HG03469 (cell line): Measurements from ENCODE around the gene HEXA.
A peak's percentile ranks its signal among the peaks of the same experiment; 100 is the strongest.

Experiments used
- ATAC-seq: cut with Tn5 transposase; IDR thresholded peaks from one replicate; pipeline ENCODE4 v1.9.1; 2021; ENCODE audit warnings: mild to moderate bottlenecking, moderate library complexity, moderate number of reproducible peaks; ENCODE audit not compliant: unreplicated experiment

Gene HEXA

DNA sequence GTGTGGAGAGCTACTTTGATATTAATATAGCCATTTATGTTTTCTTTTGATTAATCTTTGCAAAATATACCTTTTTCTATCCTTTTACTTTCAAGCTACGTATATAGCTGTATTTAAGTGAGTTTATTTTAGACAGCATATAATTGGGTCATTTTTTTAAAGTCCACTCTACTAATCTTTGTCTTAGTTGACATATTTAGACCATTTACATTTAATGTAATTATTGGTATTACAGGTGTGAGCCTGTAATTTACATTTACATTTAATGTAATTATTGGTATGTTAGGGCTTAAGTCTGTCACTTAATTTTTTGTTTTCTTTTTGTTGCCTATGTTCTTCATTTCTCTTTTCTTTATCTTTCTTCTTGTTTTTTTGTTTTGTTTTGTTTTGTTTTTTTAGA lies 52.1 kb downstream of the HEXA start:
- no peak for ATAC-seq

DNA sequence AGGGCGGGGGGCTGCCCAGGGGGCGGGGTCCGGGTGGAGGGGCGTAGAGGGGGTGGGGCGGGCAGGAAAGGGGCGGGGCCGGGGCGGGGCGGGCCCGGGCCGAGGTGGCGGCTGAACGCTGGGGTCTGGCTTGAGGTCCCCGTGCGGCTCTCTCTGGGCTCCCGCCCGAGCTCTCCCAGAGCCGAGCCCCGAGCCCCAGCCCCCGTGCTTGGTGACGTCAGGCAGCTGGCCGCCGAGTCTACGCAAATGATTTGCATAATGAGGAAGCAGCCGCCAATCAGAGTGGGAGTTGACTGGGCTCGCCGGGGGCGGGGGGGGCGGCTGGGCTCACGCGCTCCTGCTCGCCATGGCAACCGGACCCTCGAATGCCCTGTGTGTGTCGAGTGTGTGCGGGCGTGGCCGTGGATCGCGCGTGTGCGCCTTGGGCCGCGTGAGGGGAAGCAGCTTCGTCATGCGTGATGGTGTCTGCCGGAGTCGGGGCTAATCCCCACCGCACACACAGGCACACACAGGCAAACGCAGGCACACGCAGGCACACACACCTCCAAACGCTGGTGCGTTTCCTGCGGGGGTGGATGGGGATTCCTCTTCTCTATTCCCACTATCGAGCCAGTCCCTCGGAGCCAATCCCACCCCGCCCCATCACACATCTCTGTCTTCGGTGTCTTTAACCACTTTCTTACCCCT lies 55.7 kb downstream of the HEXA start, which contains the start of gene CELF6:
CELF6 (minus strand) TSS at position 173 of the 687 bp plus-strand sequence. CDS start 283 bp downstream, outside the sequence.
- ATAC-seq, result no peak

DNA sequence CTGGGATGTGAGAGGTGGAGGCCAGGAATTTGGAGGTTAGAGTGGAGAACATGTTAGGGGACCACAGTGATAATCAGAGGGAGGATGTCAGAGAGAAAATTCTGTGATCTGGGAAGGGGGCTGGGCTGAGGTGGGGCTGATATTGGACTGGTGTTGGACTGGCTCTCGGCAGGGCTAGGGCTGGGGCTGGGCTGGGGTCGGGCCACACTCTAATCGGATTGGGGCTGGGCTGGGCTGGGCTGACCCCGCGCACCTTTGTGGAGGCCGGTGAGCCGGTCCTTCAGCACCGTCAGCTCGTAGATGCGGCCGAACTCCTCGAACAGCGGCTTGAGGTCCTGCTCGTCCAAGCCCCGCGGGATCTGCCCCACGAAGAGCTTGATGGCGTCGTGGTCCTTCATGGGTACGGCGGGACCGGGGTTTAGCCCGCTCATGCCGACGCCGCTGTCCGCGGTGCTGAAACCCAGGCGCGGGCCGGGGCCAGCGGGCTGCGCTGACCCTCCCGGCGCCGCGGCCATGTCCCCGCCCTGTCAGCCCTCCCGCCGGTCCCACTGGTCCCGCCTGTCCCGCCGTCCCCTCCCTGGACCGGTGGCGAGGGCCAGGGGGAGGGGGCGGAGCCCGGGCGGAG lies 56.3 kb downstream of the HEXA start:
- no peak for ATAC-seq

DNA sequence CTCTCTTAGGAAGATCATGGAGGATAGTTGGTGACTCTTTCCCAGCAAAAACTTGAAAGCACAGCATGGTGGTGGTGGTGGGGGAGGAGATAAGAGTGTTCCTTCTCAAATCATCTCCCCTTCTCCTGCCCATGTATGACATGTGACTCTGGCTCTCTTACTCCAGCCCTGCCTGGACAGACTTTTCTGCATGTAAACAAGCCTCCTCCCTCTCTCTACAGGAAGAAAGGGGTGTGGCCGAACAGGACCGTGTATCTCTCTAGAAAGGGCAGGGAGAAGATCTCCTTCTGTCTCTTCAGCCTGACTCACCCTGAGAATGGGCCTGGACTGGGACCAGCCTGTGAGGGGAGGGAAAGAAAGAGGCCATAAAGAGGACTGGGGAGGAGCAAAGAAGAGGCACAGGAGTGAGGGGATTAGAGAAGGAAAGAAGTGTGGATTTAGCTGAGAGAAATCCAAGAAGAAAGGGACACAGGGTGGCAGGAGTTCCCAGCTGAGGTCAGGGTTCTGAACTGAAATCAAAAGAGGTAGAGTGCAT lies 57.3 kb downstream of the HEXA start:
- no peak for ATAC-seq

DNA sequence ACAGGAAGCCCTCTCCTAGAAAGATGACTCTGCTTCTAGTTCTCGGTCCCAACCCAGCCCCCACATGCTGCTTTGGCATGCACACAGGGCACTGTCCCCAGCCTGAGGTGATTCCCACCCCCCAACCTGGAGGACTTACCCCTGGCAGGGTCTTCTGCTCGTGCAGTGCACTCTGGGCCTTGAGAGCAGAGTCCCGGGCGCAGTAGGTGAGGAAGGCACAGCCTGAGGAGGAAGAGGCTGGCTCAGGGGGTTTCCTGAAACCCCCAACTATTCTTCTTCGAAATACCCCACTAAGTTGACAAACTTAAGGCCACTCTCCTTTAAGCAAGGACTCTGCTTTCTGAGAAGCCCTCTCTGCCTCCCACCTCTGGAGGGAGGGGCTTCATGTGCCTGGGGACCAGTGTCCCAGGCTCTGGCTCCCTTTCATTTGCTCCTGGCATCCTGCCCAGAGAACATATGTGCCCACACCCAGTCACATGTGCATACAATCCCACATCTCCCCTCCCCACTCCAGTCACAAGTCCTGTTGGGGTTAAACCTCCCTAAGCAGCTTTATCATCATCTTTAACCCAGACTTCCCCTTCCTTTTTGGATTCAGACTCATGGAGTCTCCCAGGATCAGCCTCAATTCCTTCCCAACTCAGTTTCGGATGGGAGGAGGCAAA lies 60.0 kb downstream of the HEXA start:
- ATAC-seq, result no peak

DNA sequence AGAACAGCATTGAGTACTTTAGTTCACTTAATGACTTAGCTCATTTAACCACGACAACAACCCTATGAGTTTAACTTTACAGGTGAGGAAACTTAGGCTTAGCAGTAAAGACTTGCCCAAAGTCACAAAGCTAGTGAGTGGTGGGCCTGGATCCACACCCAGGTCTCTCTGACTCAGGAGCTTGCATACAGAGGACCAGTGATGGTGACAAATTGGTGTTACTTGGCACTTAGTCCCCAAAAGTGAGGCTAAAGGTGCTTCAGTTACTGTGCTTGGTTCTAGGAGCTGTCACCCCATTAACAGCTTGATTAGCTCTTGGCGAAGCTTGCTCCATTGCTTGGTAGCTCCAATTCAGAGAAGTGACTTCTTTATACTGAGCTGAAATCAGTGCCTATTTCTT lies 61.9 kb downstream of the HEXA start:
- ATAC-seq, result no peak

DNA sequence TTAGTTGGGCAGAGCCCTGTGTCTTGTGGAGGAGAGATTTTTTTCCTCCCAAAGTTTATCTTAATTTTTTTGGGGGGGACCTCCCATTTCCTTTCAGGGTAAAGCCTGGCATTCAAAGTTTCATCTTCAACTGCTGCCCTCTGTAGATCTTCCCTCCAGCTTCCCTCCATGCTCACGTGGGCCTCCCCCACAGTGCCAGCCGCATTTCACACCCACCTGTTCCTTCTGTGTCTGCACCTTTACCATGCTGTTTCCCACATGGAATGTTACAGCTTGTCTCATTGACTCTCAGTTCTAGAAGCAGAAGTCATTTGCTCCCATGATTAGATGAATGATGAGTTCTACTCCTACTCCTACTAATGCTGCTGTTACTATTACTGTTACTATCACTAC lies 62.4 kb downstream of the HEXA start:
- no peak for ATAC-seq

DNA sequence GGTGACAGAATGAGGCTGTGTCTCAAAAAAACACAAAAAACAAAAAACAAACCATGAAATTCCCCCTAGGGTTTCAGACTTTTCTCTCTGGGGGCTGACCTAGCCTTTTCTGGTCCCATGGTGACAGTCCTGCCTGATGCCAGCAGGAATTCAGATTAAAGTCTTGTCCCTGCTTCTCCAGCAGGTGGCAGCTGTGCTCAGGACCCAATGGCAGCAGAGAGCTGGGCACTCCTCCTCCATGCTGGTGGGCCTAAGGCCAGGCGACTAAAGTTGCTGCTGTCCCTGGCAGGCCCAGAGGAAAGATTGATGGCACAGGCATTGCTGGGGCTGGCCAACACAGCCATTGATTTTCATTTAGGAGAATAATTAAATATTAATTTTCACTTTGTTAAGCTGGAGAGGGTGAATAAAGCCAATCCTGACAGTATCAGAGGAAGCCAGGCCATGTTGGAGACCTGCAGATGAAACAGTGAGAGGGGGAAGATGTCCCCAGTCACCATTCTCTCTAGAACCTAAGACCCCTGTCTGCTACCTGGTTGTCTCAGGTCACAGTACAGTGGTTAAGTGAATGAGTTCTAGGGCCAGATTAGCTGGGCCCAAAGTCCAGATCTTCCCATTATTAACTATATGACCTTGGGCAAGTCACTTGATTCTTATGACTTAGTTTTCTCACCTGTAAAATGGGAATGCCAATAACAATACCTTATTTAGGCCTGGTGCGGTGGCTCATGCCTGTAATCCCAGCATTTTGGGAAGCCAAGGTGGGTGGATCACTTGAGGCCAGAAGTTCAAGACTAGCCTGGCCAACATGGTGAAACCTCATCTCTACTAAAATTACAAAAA lies 63.0 kb downstream of the HEXA start:
- peak; percentile 65 for ATAC-seq

DNA sequence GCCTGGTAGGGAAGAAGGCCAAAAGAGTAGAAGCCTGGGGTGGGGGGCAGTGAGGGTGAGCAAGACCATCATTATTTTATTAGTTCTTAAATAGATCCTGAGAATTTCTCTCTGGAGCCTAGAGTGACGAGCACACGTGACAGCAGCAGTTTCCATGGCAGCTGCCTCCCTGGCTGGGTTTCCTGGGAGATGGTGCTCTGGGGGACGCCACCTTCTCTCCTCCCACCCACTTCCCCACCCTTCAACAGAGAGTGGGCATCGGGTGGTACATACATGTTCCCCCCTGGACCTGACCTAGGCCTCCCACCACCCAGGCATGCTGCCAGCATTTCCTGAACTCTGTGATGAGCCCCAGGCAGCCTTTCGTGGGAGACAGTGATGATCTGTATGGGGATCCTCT lies 68.8 kb downstream of the HEXA start:
- no peak for ATAC-seq

DNA sequence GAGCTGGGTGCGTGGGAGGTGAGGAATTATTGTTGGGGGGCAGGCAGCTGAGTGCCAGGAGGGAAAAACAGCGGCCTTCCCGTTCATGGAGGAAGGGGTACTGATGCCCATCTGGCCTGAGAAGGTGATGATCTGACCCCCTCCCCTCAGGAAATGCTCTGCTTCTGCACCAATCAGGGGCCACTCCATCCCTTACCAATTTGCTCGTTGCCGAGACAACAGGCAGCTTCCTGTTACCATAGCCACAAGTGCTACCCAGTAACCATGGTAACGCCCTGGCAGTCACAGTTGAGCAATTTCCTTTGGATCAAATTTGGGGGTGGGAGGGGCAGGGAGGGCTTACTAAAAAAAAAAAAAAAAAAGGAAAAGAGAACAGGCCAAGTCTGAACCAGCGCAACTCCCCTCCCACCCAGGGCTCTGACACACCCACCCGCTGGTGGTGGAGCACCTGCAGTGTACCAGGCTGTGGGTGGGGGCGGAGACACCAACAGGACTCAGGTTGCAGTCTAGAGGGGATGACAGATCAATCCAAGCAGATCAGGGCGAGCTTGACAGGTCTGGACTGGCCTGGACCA lies 69.5 kb downstream of the HEXA start:
- ATAC-seq, result no peak

DNA sequence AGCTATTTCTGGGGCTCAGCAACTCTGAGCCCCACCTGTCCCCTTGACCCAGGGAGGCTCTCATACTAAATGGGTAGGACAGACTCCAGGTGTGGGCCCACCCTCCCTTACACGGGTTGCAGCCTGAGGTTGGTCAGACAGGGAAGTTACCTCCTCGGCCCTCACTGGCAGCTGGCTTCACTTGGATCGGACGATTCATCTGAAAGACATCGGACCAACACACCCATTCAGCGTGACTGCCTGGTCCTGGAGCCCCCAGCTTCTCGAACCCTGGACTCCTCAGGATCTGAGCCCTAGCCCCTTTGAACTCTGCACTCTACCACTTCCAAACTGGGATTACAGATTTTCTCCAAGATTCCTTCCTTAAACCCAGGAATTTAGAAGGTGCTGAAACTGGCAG lies 71.2 kb downstream of the HEXA start:
- no peak for ATAC-seq

DNA sequence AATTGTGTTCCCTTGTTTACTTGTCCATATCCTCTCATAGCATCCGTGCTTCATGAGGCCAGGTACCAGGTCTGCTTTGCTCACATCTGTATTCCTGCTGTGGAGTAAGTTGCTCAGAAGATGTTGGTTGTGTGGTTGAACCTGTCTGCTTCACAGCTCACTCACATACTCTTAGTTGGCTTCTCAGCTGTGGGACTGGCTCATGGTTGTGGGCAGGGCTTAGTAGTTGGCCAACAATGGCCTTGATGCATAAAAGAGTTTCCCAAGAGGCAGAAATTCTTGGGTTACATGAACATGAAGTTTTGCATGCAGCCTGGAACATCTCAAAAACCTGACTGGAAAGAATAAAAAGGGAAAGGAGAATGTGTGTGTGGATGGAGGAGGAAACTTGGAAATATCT lies 72.9 kb downstream of the HEXA start:
- ATAC-seq, result no peak
